Skeletal muscle tissue (tissue), 4 donors: Measurements from ENCODE around the gene TAF3. TPM values are rescaled to one million over a fixed set of nuclear protein-coding genes. Genes with fewer than 3 reads are reported as not detected.

ENCODE experiments used
- H3K27ac ChIP-seq: one replicate; pipeline ENCODE4 v1.7.0; 2013; ENCODE audit warnings: mild to moderate bottlenecking, low read depth, low read length, inconsistent platforms
- H3K27me3 ChIP-seq, 3 donors: one replicate each; pipeline ENCODE4 v1.7.0; 2013; ENCODE audit warnings: low read length in 3 of 3; ENCODE audit not compliant: control insufficient read depth in 3 of 3, insufficient read depth in 3 of 3
- H3K36me3 ChIP-seq, 3 donors: one replicate each; pipeline ENCODE4 v1.7.0; 2013; ENCODE audit warnings: low read length in 3 of 3; ENCODE audit not compliant: control insufficient read depth in 3 of 3, insufficient read depth in 3 of 3
- H3K4me1 ChIP-seq, 3 donors: one replicate each; pipeline ENCODE4 v1.7.0; 2013; ENCODE audit warnings: low read length in 3 of 3, mild to moderate bottlenecking in 3 of 3; ENCODE audit not compliant: control insufficient read depth in 3 of 3, insufficient read depth in 3 of 3
- H3K4me3 ChIP-seq, 3 donors: one replicate each; pipeline ENCODE4 v1.7.0; 2013; ENCODE audit warnings: low read length in 3 of 3
- H3K9ac ChIP-seq, 3 donors: one replicate each; pipeline ENCODE4 v1.7.0; 2013; ENCODE audit warnings: low read length in 3 of 3, mild to moderate bottlenecking in 3 of 3, moderate library complexity in 2 of 3, low read depth in 1 of 3
- H3K9me3 ChIP-seq, 3 donors: one replicate each; pipeline ENCODE4 v1.7.0; 2013; ENCODE audit warnings: low read length in 3 of 3; ENCODE audit not compliant: control insufficient read depth in 3 of 3
- total RNA-seq: library from RNA; depleted of rRNA; stranded (reverse); fragments of >200 nt; gene quantifications from one replicate; pipeline ENCODE4 v1.2.3, GENCODE V29; 2014
- donor health status: Osteomylitis.

Gene TAF3
- total RNA-seq, 1 donor from 2014 or later = 2.1 TPM

DNA sequence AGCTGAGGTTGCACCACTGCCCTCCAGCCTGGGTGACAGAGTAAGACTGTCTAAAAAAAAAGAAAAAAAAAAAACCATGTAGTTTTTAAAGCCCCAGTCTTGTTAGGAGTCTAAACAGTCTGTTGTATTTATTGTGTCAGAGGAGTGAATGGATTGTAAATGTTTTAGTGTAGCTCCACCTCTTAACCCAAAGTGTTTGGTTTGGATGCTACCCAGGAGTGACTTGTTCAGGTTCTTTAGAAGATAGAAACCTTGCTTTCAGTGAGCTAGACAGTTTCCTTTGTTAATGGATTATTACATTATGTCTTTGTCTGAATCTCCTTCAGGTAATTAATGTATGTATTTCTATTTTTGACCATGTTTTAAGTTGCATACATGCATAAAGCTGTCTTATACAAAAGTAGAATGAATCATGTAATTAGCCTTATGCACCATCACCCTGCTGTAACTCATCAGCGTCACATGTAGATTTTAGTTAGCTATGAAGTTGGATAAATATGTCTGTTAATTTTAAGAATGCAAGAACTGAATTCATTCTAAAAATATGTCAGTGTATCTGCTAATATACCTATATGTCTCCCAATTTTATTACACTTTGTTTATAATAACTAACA lies 97.7 kb downstream of the TAF3 start:
- Histone ChIP-seq H3K36me3 (no peaks in the 10 kb centered on the region), H3K27ac (no peak overlapping the region), H3K4me3 (no peak overlapping the region), H3K9ac (no peak overlapping the region), H3K27me3 (no peaks in the 10 kb centered on the region), H3K9me3 (no peaks in the 10 kb centered on the region), H3K4me1 (peaks cover 9 to 14% (median 10%) of the 10 kb centered on the region in 3 donors)

DNA sequence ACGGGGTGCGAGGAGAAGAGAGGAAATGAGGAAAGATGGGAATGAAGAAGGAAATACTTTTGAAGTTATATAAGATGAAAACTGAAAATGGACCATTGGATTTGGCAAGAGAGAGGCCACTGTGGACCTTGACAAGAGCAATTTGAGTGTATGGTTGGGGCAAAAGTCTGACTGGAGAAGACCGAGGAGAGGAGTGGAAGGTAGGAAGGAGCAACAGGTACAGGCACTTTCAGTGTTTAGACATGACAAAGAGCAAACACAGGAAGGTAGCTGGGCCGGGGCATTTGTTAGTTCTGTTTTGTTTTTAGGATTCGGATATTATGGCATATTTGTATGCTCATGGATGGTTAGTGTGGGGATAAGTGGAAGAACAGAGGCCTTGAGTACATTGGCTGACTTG lies 99.4 kb downstream of the TAF3 start:
- peaks cover 9 to 11% (median 9%) of the 10 kb centered on the region in 3 donors for H3K4me1 ChIP-seq
- H3K4me3 ChIP-seq = no peak overlapping the region
- no peaks in the 10 kb centered on the region for H3K27me3 ChIP-seq
- no peak overlapping the region for H3K27ac ChIP-seq
- no peak overlapping the region for H3K9ac ChIP-seq
- no peaks in the 10 kb centered on the region for H3K9me3 ChIP-seq
- H3K36me3 ChIP-seq = no peaks in the 10 kb centered on the region

- no peak overlapping the region for H3K9ac ChIP-seq
- H3K4me1 ChIP-seq = no peaks in the 10 kb centered on the region
- no peaks in the 10 kb centered on the region for H3K36me3 ChIP-seq
- no peak overlapping the region for H3K27ac ChIP-seq
- no peaks in the 10 kb centered on the region for H3K9me3 ChIP-seq
- no peak overlapping the region for H3K4me3 ChIP-seq
- H3K27me3 ChIP-seq = no peaks in the 10 kb centered on the region
Measured at GRCh38 chr10:7922707-7923106, 104.4 kb downstream of the TAF3 start.

GRCh38 chr10:7928536-7928935 lies 110.2 kb downstream of the TAF3 start:
- Histone ChIP-seq H3K9me3 (no peaks in the 10 kb centered on the region), H3K4me1 (no peaks in the 10 kb centered on the region), H3K4me3 (no peak overlapping the region), H3K36me3 (no peaks in the 10 kb centered on the region), H3K9ac (no peak overlapping the region), H3K27me3 (no peaks in the 10 kb centered on the region), H3K27ac (no peak overlapping the region)

DNA sequence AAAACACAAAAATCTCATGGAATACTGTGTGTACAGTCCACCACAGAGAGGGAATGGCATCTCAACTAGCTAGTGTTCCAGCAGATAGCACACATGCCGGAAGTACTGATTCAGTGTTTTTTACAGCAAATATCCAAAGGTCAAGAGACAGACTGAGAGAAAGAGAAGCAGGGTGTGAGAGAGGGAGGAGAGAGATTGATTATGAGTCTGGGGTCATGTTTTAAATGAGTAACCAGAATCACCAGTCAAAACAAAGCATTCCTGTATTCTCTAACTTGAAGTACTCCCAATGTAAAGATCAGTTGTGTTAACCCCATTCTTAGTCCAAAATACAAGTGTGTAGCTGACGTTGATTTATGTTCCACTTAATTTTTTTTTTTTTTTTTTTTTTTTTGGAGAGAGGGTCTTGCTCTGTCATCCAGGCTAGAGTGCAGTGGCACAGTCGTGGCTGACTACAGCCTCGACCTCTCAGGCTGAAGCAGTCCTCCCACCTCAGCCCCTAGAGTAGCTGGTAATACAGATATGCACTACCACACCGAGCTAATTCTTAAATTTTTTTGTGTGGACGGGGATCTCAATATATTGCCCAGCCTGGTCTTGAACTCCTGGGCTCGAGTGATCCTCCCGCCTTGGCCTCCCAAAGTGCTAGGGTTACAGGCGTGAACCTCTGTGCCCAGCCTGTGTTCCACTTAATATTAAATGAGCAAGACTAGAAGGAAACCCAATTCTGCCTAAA lies 114.2 kb downstream of the TAF3 start:
- Histone ChIP-seq H3K9me3 (no peaks in the 10 kb centered on the region), H3K4me1 (no peaks in the 10 kb centered on the region)

DNA sequence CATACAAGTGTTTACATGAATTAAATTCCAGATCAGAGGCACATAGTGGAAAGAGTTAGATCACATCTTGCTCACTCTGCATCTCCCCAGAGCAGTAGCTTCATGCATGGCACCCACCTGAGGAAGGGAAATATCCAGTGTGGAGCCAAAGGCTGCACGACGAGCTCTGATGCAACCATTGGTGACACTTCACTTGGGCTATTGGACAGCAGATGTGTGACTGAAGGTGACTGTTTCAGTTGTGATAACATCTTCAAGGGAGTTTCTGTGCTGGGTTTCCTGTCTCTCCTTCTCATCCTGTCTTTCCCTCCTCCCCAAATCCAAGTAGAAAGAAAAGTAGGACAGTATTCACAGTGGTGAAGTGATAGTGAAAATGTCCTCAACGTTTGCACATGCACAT lies 115.0 kb downstream of the TAF3 start:
- Histone ChIP-seq H3K4me3 (no peak overlapping the region), H3K27ac (no peak overlapping the region), H3K9ac (no peak overlapping the region), H3K4me1 (no peaks in the 10 kb centered on the region), H3K36me3 (no peaks in the 10 kb centered on the region), H3K9me3 (no peaks in the 10 kb centered on the region), H3K27me3 (no peaks in the 10 kb centered on the region)

More for the DNA sequence above, 114.2 kb downstream of the TAF3 start:
- H3K27me3 ChIP-seq = no peaks in the 10 kb centered on the region
- H3K27ac ChIP-seq = no peak overlapping the region
- no peak overlapping the region for H3K4me3 ChIP-seq
- H3K36me3 ChIP-seq = no peaks in the 10 kb centered on the region
- no peak overlapping the region for H3K9ac ChIP-seq

- H3K27ac ChIP-seq = no peak overlapping the region
- H3K9ac ChIP-seq = no peak overlapping the region
- H3K9me3 ChIP-seq = no peaks in the 10 kb centered on the region
- no peaks in the 10 kb centered on the region for H3K36me3 ChIP-seq
- no peaks in the 10 kb centered on the region for H3K27me3 ChIP-seq
- H3K4me1 ChIP-seq = no peaks in the 10 kb centered on the region
- no peak overlapping the region for H3K4me3 ChIP-seq
Measured at GRCh38 chr10:7933757-7934156, 115.5 kb downstream of the TAF3 start.

- Histone ChIP-seq H3K4me1 (no peaks in the 10 kb centered on the region), H3K27ac (no peak overlapping the region), H3K9me3 (no peaks in the 10 kb centered on the region), H3K9ac (no peak overlapping the region), H3K36me3 (no peaks in the 10 kb centered on the region), H3K27me3 (no peaks in the 10 kb centered on the region), H3K4me3 (no peak overlapping the region)
Measured at GRCh38 chr10:7937315-7937945, 119.1 kb downstream of the TAF3 start.

DNA sequence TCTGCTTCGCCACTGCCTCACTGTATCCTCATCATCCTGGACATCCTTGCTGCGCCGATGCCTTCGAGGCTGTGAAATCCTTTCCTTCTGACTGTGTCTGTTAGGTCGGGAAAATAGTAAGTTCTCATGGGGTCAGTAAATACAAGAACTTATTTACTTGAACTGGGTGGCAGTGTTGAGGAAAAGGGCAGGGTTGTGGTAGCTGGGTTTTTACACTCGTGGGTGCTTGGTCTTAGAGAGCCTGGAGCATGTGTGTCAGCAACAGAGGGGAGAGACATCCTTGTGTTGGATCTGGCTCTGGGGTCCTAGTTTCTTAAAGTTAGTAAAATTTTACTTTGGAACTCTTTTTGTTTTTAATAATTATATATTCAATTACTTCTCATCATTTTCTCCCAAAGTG lies 123.3 kb downstream of the TAF3 start:
- Histone ChIP-seq H3K36me3 (no peaks in the 10 kb centered on the region), H3K9ac (no peak overlapping the region), H3K27ac (no peak overlapping the region), H3K9me3 (no peaks in the 10 kb centered on the region), H3K27me3 (no peaks in the 10 kb centered on the region), H3K4me1 (no peaks in the 10 kb centered on the region), H3K4me3 (no peak overlapping the region)

- Histone ChIP-seq H3K27ac (no peak overlapping the region), H3K36me3 (no peaks in the 10 kb centered on the region), H3K27me3 (no peaks in the 10 kb centered on the region), H3K4me3 (no peak overlapping the region), H3K9me3 (no peaks in the 10 kb centered on the region), H3K4me1 (no peaks in the 10 kb centered on the region), H3K9ac (no peak overlapping the region)
Measured at GRCh38 chr10:7942316-7942715, 124.0 kb downstream of the TAF3 start.
